Left lung (tissue), 14 donors: ENCODE data around the gene BCL2L12. TPM values are rescaled to one million over a fixed set of nuclear protein-coding genes. Genes with fewer than 3 reads are reported as not detected.
A peak's percentile ranks its signal among the peaks of the same experiment; 100 is the strongest.
"Not testable (repeated sequence)": the region's sequence is repeated elsewhere in the genome, so short reads cannot be mapped to it uniquely, and the experiment has no call there.

Source experiments
- ATAC-seq: fragments of 200-7000 bp; cut with Tn5 transposase; one replicate; pipeline ENCODE4 v1.9.1; 2020; ENCODE audit warnings: moderate library complexity
- DNase-seq, 4 donors: peaks; one replicate each; pipeline ENCODE4 v3.0.0-alpha.2; 2013 to 2020
- H3K27ac ChIP-seq, 2 donors: fragments of 200-600 bp; sonication (generic) in 1 of 2; one replicate each; pipeline versions ENCODE4 v1.5.0 to v1.8.0; 2020 to 2021
- H3K27me3 ChIP-seq, 2 donors: fragments of 200-600 bp; sonication (generic) in 1 of 2; one replicate each; pipeline versions ENCODE4 v1.5.0 to v1.8.0; 2020 to 2021
- H3K36me3 ChIP-seq, 2 donors: fragments of 200-600 bp; sonication (generic) in 1 of 2; one replicate each; pipeline versions ENCODE4 v1.5.0 to v1.8.0; 2020 to 2021
- H3K4me1 ChIP-seq, 2 donors: fragments of 200-600 bp; one replicate each; pipeline ENCODE4 v1.8.0; 2021
- H3K4me3 ChIP-seq, 2 donors: fragments of 200-600 bp; sonication (generic) in 1 of 2; one replicate each; pipeline versions ENCODE4 v1.5.0 to v1.8.0; 2020 to 2021; ENCODE audit warnings: mild to moderate bottlenecking in 1 of 2
- H3K9me3 ChIP-seq, 2 donors: fragments of 200-600 bp; sonication (generic) in 1 of 2; one replicate each; pipeline versions ENCODE4 v1.5.0 to v1.8.0; 2020 to 2021
- intact Hi-C, 2 donors: fragments of 100-400 bp; cut with DNase I; formaldehyde crosslinking; loops; one replicate each; pipeline versions ENCODE4 v1.11.2 to v1.14.2; 2022
- long read RNA-seq, 12 donors: library from polyadenylated mRNA in 2 of 12; unstranded in 2 of 12; transcript quantifications; one replicate each; pipeline ENCODE4 v2.0.0 and lab custom pipeline, GENCODE V29; 2019 to 2026
- polyA plus RNA-seq, 6 donors: library from polyadenylated mRNA; unstranded; fragments of 120-200 nt; gene quantifications; one replicate each; pipeline ENCODE4 v1.2.1, GENCODE V29; 2013; ENCODE audit not compliant: insufficient read length in 6 of 6
- total RNA-seq, 2 donors: library from RNA; stranded (reverse); fragmentation: NEBNext Ultra II Directional; extraction: Animal tissue kit (Norgen Biotek cat#: 25700); gene quantifications; one replicate each; pipeline ENCODE4 v1.2.1, GENCODE V29; 2021
- TF ChIP-seq, protein P1 (sequence below), 2 donors: fragments of 200-600 bp; sonication (generic) in 1 of 2; IDR thresholded peaks; one replicate each; pipeline versions ENCODE4 v1.5.0 to v1.8.0; 2021; ENCODE audit warnings: antibody characterized with exemption in 2 of 2
- donor health status: DM: no; HTN: yes; CAD: no.
- donor health status: DM: no; HTN: no; CAD: no.

The BCL2L12 gene, protein sequence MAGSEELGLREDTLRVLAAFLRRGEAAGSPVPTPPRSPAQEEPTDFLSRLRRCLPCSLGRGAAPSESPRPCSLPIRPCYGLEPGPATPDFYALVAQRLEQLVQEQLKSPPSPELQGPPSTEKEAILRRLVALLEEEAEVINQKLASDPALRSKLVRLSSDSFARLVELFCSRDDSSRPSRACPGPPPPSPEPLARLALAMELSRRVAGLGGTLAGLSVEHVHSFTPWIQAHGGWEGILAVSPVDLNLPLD
- total RNA-seq (10 to 100 TPM; 20.6 to 22.2 TPM), polyA plus RNA-seq (10 to 100 TPM; 21.4 to 30.1 (median 28.2) TPM)
- long read RNA-seq, donor 1, transcript BCL2L12-212 (7 exons, 1,854 nt): major isoform, 13 of 17 reads
- long read RNA-seq, donor 1, partial matches to known transcripts: 0 of 17 reads
- long read RNA-seq, donor 1, other reads (novel, unspliced or antisense): 0 of 17 reads
- long read RNA-seq, donor 2, transcript BCL2L12-212 (7 exons, 1,854 nt): major isoform, 7 of 16 reads
- long read RNA-seq, donor 2, partial matches to known transcripts: 6 of 16 reads
- long read RNA-seq, donor 2, other reads (novel, unspliced or antisense): 0 of 16 reads
- long read RNA-seq, donor 3, transcript BCL2L12-212 (7 exons, 1,854 nt): major isoform, 10 of 11 reads
- long read RNA-seq, donor 3, partial matches to known transcripts: 0 of 11 reads
- long read RNA-seq, donor 3, other reads (novel, unspliced or antisense): 0 of 11 reads
- long read RNA-seq, donor 4, partial matches to known transcripts: 0 of 8 reads
- long read RNA-seq, donor 4, other reads (novel, unspliced or antisense): 1 of 8 reads
- long read RNA-seq, donor 5, transcript BCL2L12-212 (7 exons, 1,854 nt): major isoform, 10 of 18 reads
- long read RNA-seq, donor 5, partial matches to known transcripts: 5 of 18 reads
- long read RNA-seq, donor 5, other reads (novel, unspliced or antisense): 0 of 18 reads
- long read RNA-seq, donor 6, transcript BCL2L12-212 (7 exons, 1,854 nt): major isoform, 8 of 27 reads
- long read RNA-seq, donor 6, partial matches to known transcripts: 16 of 27 reads
- long read RNA-seq, donor 6, other reads (novel, unspliced or antisense): 0 of 27 reads
- long read RNA-seq, donor 7, transcript BCL2L12-212 (7 exons, 1,854 nt): major isoform, 7 of 7 reads
- long read RNA-seq, donor 7, partial matches to known transcripts: 0 of 7 reads
- long read RNA-seq, donor 7, other reads (novel, unspliced or antisense): 0 of 7 reads
- long read RNA-seq, donor 8, partial matches to known transcripts: 0 of 4 reads
- long read RNA-seq, donor 8, other reads (novel, unspliced or antisense): 0 of 4 reads
- long read RNA-seq, donor 9: 0 reads
- long read RNA-seq, donor 10, partial matches to known transcripts: 0 of 6 reads
- long read RNA-seq, donor 10, other reads (novel, unspliced or antisense): 2 of 6 reads
- long read RNA-seq, donor 11: 0 reads
- long read RNA-seq, donor 12, transcript BCL2L12-212 (7 exons, 1,854 nt): major isoform, 13 of 15 reads
- long read RNA-seq, donor 12, partial matches to known transcripts: 0 of 15 reads
- long read RNA-seq, donor 12, other reads (novel, unspliced or antisense): 0 of 15 reads

DNA sequence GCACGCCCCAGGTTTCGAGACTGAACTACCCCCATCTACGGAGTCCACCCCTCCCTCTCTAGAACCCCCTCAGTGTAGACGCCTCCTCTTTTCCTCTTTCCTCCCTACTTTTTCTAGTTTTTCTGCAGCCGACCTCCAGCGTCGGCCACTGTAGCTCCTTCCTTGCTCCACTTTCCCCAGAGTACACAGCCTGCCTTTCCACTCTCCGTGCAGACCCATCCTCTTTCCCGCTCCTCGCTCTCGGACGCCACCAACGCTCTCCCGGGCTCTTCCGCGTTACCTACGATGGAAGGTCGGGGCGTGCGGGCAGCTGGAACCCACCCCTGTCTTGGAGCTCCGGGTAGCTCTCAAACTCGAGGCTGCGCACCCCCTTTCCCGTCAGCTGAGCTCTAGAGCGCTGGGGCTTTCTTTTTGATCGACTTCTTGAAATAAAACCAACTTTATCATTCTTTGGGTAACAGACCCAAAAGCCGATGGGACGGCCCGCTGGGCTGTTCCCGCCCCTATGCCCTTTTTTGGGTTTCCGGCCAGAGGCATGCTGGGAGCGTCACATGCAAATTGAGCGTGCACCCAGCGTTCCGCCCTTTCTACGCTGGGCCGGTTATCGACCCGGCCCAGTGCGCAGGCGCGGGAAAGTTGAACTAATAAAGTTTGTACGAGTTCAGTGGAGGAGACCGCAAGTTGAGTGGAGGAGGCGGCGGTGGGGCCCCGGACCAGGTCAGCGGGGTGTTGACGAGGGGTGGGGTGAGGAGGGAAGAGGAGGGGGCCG is at the start of gene BCL2L12, which contains the start of gene IRF3:
Gene BCL2L12, plus strand, starts transcription at position 583 of the 769 bp plus-strand sequence. CDS start 760 bp downstream, outside the sequence.
Gene IRF3, minus strand, starts transcription at position 507 of the 769 bp plus-strand sequence. CDS start 1,019 bp downstream, outside the sequence.
- TF ChIP-seq, protein P1, sequence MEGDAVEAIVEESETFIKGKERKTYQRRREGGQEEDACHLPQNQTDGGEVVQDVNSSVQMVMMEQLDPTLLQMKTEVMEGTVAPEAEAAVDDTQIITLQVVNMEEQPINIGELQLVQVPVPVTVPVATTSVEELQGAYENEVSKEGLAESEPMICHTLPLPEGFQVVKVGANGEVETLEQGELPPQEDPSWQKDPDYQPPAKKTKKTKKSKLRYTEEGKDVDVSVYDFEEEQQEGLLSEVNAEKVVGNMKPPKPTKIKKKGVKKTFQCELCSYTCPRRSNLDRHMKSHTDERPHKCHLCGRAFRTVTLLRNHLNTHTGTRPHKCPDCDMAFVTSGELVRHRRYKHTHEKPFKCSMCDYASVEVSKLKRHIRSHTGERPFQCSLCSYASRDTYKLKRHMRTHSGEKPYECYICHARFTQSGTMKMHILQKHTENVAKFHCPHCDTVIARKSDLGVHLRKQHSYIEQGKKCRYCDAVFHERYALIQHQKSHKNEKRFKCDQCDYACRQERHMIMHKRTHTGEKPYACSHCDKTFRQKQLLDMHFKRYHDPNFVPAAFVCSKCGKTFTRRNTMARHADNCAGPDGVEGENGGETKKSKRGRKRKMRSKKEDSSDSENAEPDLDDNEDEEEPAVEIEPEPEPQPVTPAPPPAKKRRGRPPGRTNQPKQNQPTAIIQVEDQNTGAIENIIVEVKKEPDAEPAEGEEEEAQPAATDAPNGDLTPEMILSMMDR (IDR thresholded peaks at IDR 0.05): no peak
- Histone ChIP-seq H3K9me3 (no peaks in the 10 kb centered on the region), H3K36me3 (peaks cover 0 to 33% of the 10 kb centered on the region in 2 donors), H3K4me3 (peak within 1 kb of the TSS; percentile 68 to 93), H3K4me1 (peaks cover 10 to 32% of the 10 kb centered on the region in 2 donors), H3K27ac (peak within 1 kb of the TSS; percentile 86 to 92), H3K27me3 (no peaks in the 10 kb centered on the region)
- DNase-seq: peak; percentile 96 to 99 (median 98)
- intact Hi-C loops: no loop called here
- peak; percentile 91 for ATAC-seq

DNA sequence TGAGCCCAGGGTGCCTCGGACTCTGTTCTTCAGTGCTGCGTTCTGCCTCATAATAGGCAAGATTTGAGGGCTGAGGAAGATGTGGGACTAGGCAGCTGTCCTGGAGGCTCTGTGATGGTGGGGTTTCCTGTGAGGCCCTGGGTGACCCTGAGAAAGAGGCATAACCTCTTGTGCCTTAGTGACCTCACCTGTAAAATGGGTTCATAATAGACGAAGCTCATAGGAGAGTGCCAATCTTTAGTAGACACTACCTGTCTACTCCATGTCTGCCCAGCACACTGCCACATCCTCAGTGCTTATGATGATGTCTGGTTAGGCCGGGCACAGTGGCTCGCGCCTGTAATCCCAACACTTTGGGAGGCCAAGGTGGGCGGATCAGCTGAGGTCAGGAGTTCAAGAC is 49.2 kb upstream of the BCL2L12 start:
- TF ChIP-seq, protein P1 (IDR thresholded peaks at IDR 0.05): no peak
- Histone ChIP-seq H3K4me3 (no peak overlapping the region), H3K9me3 (no peaks in the 10 kb centered on the region), H3K27ac (no peak overlapping the region), H3K36me3 (peaks cover 0 to 71% of the 10 kb centered on the region in 2 donors), H3K27me3 (no peaks in the 10 kb centered on the region), H3K4me1 (peaks cover 0 to 29% of the 10 kb centered on the region in 2 donors)
- intact Hi-C loops: no loop called here
- DNase-seq (no peak), ATAC-seq (no peak)

DNA sequence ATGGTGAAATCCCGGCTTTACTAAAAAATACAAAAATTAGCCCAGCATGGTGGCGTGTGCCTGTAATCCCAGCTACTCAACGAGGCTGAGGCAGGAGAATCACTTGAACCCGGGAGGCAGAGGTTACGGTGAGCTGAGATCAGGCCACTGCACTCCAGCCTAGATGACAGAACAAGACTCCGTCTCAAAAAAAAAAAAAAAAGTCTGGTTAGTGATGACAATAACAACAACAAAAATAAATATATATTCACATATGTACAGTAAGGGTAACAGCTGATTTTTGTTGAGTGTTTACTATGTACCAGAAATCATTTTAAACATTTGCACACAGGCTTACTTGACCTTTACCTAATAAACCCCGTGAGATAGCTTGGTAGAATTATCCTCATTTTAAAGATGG is 48.8 kb upstream of the BCL2L12 start:
- no peaks in the 10 kb centered on the region for H3K27me3 ChIP-seq
- ATAC-seq: no peak
- TF ChIP-seq, protein P1 (IDR thresholded peaks at IDR 0.05): no peak

DNA sequence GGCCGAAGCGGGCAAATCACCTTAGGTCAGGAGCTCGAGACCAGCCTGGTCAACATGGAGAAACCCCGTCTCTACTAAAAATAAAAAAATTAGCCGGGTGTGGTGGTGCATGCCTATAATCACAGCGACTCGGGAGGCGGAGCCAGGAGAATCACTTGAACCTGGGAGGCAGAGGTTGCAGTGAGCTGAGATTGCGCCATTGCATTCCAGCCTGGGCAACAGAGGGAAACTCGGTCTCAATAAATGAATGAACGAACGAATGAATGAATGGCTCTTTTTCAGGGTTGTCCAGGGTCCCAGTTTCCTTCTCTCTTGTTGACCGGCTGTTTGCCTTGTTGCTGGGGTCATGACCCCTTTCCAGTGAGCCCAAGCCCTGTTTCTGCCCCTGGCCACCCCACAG is 47.9 kb upstream of the BCL2L12 start:
- H3K4me3 ChIP-seq, H3K27me3 ChIP-seq, H3K9me3 ChIP-seq, intact Hi-C loops, ATAC-seq, H3K27ac ChIP-seq, DNase-seq: not testable (repeated sequence)
- peaks cover 0 to 82% of the 10 kb centered on the region in 2 donors for H3K36me3 ChIP-seq
- H3K4me1 ChIP-seq: peaks cover 0 to 18% of the 10 kb centered on the region in 2 donors

More for the DNA sequence above, 48.8 kb upstream of the BCL2L12 start:
- peaks cover 0 to 27% of the 10 kb centered on the region in 2 donors for H3K4me1 ChIP-seq
- no peak overlapping the region for H3K27ac ChIP-seq
- intact Hi-C loops: no loop called here
- H3K9me3 ChIP-seq: no peaks in the 10 kb centered on the region
- H3K36me3 ChIP-seq: peaks cover 0 to 75% of the 10 kb centered on the region in 2 donors
- no peak for DNase-seq
- no peak overlapping the region for H3K4me3 ChIP-seq
